HG02973 (cell line): ENCODE results near the gene RPL11.
"Not testable (repeated sequence)": the region's sequence is repeated elsewhere in the genome, so short reads cannot be mapped to it uniquely, and the experiment has no call there.

Experiments used
- ATAC-seq: cut with Tn5 transposase; IDR thresholded peaks from one replicate; pipeline ENCODE4 v1.9.1; 2021; ENCODE audit warnings: moderate library complexity; ENCODE audit not compliant: unreplicated experiment

Gene RPL11

GRCh38 chr1:23691499-23692307 lies at the start of gene RPL11:
RPL11 (plus strand) TSS chr1:23691806; CDS start chr1:23691824, 18 bp downstream.
- ATAC-seq = peak; percentile 73

GRCh38 chr1:23643736-23644554 lies 47.7 kb upstream of the RPL11 start:
- ATAC-seq = no peak

- ATAC-seq = no peak
Measured at GRCh38 chr1:23644555-23644866, 47.1 kb upstream of the RPL11 start.

GRCh38 chr1:23645338-23645737 lies 46.3 kb upstream of the RPL11 start:
- ATAC-seq = no peak

- ATAC-seq = no peak
Measured at GRCh38 chr1:23646091-23646490, 45.5 kb upstream of the RPL11 start.

GRCh38 chr1:23646541-23646940 lies 45.1 kb upstream of the RPL11 start:
- ATAC-seq = no peak

GRCh38 chr1:23648576-23648975 lies 43.0 kb upstream of the RPL11 start:
- ATAC-seq = no peak

- not testable (repeated sequence) for ATAC-seq
Measured at GRCh38 chr1:23649157-23649556, 42.4 kb upstream of the RPL11 start.

GRCh38 chr1:23650344-23650990 lies 41.1 kb upstream of the RPL11 start:
- ATAC-seq = no peak

- no peak for ATAC-seq
Measured at GRCh38 chr1:23651069-23651808, 40.4 kb upstream of the RPL11 start.

- no peak for ATAC-seq
Measured at GRCh38 chr1:23657659-23658275, 33.8 kb upstream of the RPL11 start.

- no peak for ATAC-seq
Measured at GRCh38 chr1:23660671-23661070, 30.9 kb upstream of the RPL11 start.

- no peak for ATAC-seq
Measured at GRCh38 chr1:23661887-23662286, 29.7 kb upstream of the RPL11 start.

GRCh38 chr1:23664837-23665795 lies 26.5 kb upstream of the RPL11 start:
- ATAC-seq = no peak

- no peak for ATAC-seq
Measured at GRCh38 chr1:23667411-23667810, 24.2 kb upstream of the RPL11 start.

- no peak for ATAC-seq
Measured at GRCh38 chr1:23670709-23671108, 20.9 kb upstream of the RPL11 start.

GRCh38 chr1:23673086-23673813 lies 18.4 kb upstream of the RPL11 start:
- no peak for ATAC-seq

GRCh38 chr1:23679815-23680214 lies 11.8 kb upstream of the RPL11 start:
- ATAC-seq = no peak

- no peak for ATAC-seq
Measured at GRCh38 chr1:23682946-23683345, 8.7 kb upstream of the RPL11 start.
